GM19397 (cell line): ENCODE data around the gene RALGAPA1.
"Not testable (repeated sequence)": the region's sequence is repeated elsewhere in the genome, so short reads cannot be mapped to it uniquely, and the experiment has no call there.

Experiments
- ATAC-seq: cut with Tn5 transposase; IDR thresholded peaks from one replicate; pipeline ENCODE4 v1.9.1; 2021; ENCODE audit warnings: mild to moderate bottlenecking, moderate library complexity; ENCODE audit not compliant: unreplicated experiment

RALGAPA1 gene

GRCh38 chr14:35704793-35705493 lies 104.2 kb downstream of the RALGAPA1 start:
- ATAC-seq: no peak

GRCh38 chr14:35701531-35701930 lies 107.6 kb downstream of the RALGAPA1 start:
- ATAC-seq: no peak

- no peak for ATAC-seq
Observed at GRCh38 chr14:35699791-35700444, 109.2 kb downstream of the RALGAPA1 start.

- ATAC-seq: no peak
Observed at GRCh38 chr14:35696575-35696974, 112.5 kb downstream of the RALGAPA1 start.

GRCh38 chr14:35696119-35696518 lies 113.0 kb downstream of the RALGAPA1 start:
- ATAC-seq: no peak

- ATAC-seq: no peak
Observed at GRCh38 chr14:35695647-35696046, 113.4 kb downstream of the RALGAPA1 start.

- ATAC-seq: no peak
Observed at GRCh38 chr14:35695072-35695471, 114.0 kb downstream of the RALGAPA1 start.

- ATAC-seq: no peak
Observed at GRCh38 chr14:35689000-35689460, 120.1 kb downstream of the RALGAPA1 start.

- no peak for ATAC-seq
Observed at GRCh38 chr14:35688126-35688826, 120.8 kb downstream of the RALGAPA1 start.

- ATAC-seq: no peak
Observed at GRCh38 chr14:35687335-35687939, 121.7 kb downstream of the RALGAPA1 start.

GRCh38 chr14:35683688-35684087 lies 125.4 kb downstream of the RALGAPA1 start:
- not testable (repeated sequence) for ATAC-seq

GRCh38 chr14:35682802-35683201 lies 126.3 kb downstream of the RALGAPA1 start:
- ATAC-seq: no peak

GRCh38 chr14:35678403-35679028 lies 130.6 kb downstream of the RALGAPA1 start:
- ATAC-seq: no peak

- no peak for ATAC-seq
Observed at GRCh38 chr14:35669782-35670181, 139.3 kb downstream of the RALGAPA1 start.

- ATAC-seq: no peak
Observed at GRCh38 chr14:35666429-35667043, 142.6 kb downstream of the RALGAPA1 start.

- no peak for ATAC-seq
Observed at GRCh38 chr14:35661875-35662274, 147.2 kb downstream of the RALGAPA1 start.

- no peak for ATAC-seq
Observed at GRCh38 chr14:35653045-35653444, 156.1 kb downstream of the RALGAPA1 start.

- no peak for ATAC-seq
Observed at GRCh38 chr14:35643513-35643912, 165.6 kb downstream of the RALGAPA1 start.

- ATAC-seq: no peak
Observed at GRCh38 chr14:35637851-35638250, 171.2 kb downstream of the RALGAPA1 start.

GRCh38 chr14:35637269-35637668 lies 171.8 kb downstream of the RALGAPA1 start:
- ATAC-seq: no peak
